GM23338 (cell line): Measurements from ENCODE around the gene TYW1.
"Not testable (repeated sequence)": the region's sequence is repeated elsewhere in the genome, so short reads cannot be mapped to it uniquely, and the experiment has no call there.

Experiments
- EZH2 ChIP-seq: fragments of 200-600 bp; sonication (generic); IDR thresholded peaks from one replicate; pipeline ENCODE4 v1.8.0; 2017; ENCODE audit warnings: antibody characterized with exemption, mild to moderate bottlenecking, low read depth; ENCODE audit not compliant: unreplicated experiment
- EZH2phosphoT487 ChIP-seq: fragments of 200-600 bp; sonication (generic); IDR thresholded peaks from one replicate; pipeline ENCODE4 v1.8.1; 2018; ENCODE audit warnings: antibody characterized with exemption; ENCODE audit not compliant: unreplicated experiment
- JUNB ChIP-seq: IDR thresholded peaks from one replicate; pipeline ENCODE4 v1.6.1; 2016; ENCODE audit warnings: antibody characterized with exemption; ENCODE audit not compliant: unreplicated experiment
- POLR2AphosphoS5 ChIP-seq: IDR thresholded peaks from 2 replicates; pipeline ENCODE4 v1.6.1; 2016; ENCODE audit warnings: antibody characterized with exemption, low read depth
- REST ChIP-seq: IDR thresholded peaks from one replicate; pipeline ENCODE4 v1.6.1; 2018; ENCODE audit warnings: antibody characterized with exemption; ENCODE audit not compliant: unreplicated experiment
- TF ChIP-seq, protein P1 (sequence below), 2 experiments: fragments of 200-600 bp in 1 of 2; sonication (generic) in 1 of 2; conservative IDR thresholded peaks; 2 replicates each; pipeline versions ENCODE4 v1.5.1 to v1.6.1; 2016 to 2017; ENCODE audit warnings: antibody characterized with exemption in 2 of 2, low read depth in 2 of 2, mild to moderate bottlenecking in 2 of 2, moderate library complexity in 1 of 2
- TF ChIP-seq, protein P2 (sequence below): IDR thresholded peaks from 2 replicates; pipeline ENCODE4 v1.6.1; 2016; ENCODE audit warnings: antibody characterized with exemption

DNA sequence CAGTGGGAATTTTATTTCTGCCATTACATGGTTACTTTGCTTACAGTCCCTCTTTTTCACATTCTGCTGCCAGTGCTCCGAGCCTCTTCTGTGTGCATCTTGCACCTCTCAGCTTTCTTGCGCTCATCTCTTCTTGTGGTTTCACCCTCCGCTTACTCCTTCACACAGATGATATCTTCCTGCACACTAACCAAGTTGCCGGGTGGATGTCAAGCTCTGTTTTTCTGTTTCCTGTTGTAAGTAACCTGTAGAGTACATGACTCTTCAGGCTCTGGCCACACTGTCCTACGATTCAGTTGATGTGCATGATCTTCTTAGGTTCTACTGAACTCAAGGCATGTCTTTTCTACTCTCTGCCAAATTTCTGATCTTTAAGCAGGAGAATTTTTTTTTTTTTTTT lies 166.7 kb downstream of the TYW1 start:
- not testable (repeated sequence) for TF ChIP-seq EZH2, REST, EZH2phosphoT487, POLR2AphosphoS5, JUNB
- TF ChIP-seq, protein P1, sequence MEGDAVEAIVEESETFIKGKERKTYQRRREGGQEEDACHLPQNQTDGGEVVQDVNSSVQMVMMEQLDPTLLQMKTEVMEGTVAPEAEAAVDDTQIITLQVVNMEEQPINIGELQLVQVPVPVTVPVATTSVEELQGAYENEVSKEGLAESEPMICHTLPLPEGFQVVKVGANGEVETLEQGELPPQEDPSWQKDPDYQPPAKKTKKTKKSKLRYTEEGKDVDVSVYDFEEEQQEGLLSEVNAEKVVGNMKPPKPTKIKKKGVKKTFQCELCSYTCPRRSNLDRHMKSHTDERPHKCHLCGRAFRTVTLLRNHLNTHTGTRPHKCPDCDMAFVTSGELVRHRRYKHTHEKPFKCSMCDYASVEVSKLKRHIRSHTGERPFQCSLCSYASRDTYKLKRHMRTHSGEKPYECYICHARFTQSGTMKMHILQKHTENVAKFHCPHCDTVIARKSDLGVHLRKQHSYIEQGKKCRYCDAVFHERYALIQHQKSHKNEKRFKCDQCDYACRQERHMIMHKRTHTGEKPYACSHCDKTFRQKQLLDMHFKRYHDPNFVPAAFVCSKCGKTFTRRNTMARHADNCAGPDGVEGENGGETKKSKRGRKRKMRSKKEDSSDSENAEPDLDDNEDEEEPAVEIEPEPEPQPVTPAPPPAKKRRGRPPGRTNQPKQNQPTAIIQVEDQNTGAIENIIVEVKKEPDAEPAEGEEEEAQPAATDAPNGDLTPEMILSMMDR (conservative IDR thresholded peaks at IDR 0.05; ENCODE audit: low read depth in 2 of 2) = not testable (repeated sequence)
- TF ChIP-seq, protein P2, sequence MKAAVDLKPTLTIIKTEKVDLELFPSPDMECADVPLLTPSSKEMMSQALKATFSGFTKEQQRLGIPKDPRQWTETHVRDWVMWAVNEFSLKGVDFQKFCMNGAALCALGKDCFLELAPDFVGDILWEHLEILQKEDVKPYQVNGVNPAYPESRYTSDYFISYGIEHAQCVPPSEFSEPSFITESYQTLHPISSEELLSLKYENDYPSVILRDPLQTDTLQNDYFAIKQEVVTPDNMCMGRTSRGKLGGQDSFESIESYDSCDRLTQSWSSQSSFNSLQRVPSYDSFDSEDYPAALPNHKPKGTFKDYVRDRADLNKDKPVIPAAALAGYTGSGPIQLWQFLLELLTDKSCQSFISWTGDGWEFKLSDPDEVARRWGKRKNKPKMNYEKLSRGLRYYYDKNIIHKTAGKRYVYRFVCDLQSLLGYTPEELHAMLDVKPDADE = not testable (repeated sequence)
